Mesenchymal stem cell (in vitro differentiated cells and primary cell): Measurements from ENCODE around the gene GANC.

ENCODE experiments used
- DNase-seq: peaks from one replicate; pipeline ENCODE4 v3.0.0-alpha.2; 2013
- H2AFZ ChIP-seq: one replicate; pipeline ENCODE4 v1.6.1; 2013; ENCODE audit warnings: low read depth, mild to moderate bottlenecking, control low read depth, inconsistent platforms, low read length, moderate library complexity
- H2AK5ac ChIP-seq: 2 replicates; pipeline ENCODE4 v1.6.1; 2013; ENCODE audit warnings: low read length, moderate library complexity, mild to moderate bottlenecking, inconsistent platforms; ENCODE audit not compliant: severe bottlenecking
- H2BK120ac ChIP-seq: one replicate; pipeline ENCODE4 v1.6.1; 2013; ENCODE audit warnings: low read depth, mild to moderate bottlenecking, inconsistent platforms, low read length, moderate library complexity
- H2BK12ac ChIP-seq, 2 experiments: one replicate each; pipeline ENCODE4 v1.6.1; 2013; ENCODE audit warnings: inconsistent platforms in 2 of 2, low read length in 2 of 2, mild to moderate bottlenecking in 2 of 2, moderate library complexity in 2 of 2, control low read depth in 1 of 2
- H2BK15ac ChIP-seq: one replicate; pipeline ENCODE4 v1.6.1; 2013; ENCODE audit warnings: mild to moderate bottlenecking, low read depth, inconsistent platforms; ENCODE audit not compliant: poor library complexity, severe bottlenecking
- H2BK5ac ChIP-seq: 2 replicates; pipeline ENCODE4 v1.6.1; 2013; ENCODE audit warnings: low read depth, mild to moderate bottlenecking, low read length, control low read depth, inconsistent platforms; ENCODE audit not compliant: poor library complexity, severe bottlenecking
- H3K14ac ChIP-seq, 2 experiments: one replicate each; pipeline ENCODE4 v1.6.1; 2013; ENCODE audit warnings: inconsistent platforms in 2 of 2, low read length in 2 of 2, control low read depth in 1 of 2, mild to moderate bottlenecking in 1 of 2, moderate library complexity in 1 of 2
- H3K18ac ChIP-seq, 2 experiments: one replicate each; pipeline ENCODE4 v1.6.1; 2013; ENCODE audit warnings: inconsistent platforms in 2 of 2, low read length in 2 of 2, control low read depth in 1 of 2, low read depth in 1 of 2, mild to moderate bottlenecking in 1 of 2
- H3K23ac ChIP-seq, 2 experiments: one replicate each; pipeline ENCODE4 v1.6.1; 2013; ENCODE audit warnings: inconsistent platforms in 2 of 2, low read length in 2 of 2, mild to moderate bottlenecking in 2 of 2, moderate library complexity in 2 of 2, control low read depth in 1 of 2
- H3K27ac ChIP-seq: 2 replicates; pipeline ENCODE4 v1.5.1; 2013; ENCODE audit warnings: mild to moderate bottlenecking, moderate library complexity, low read length, control low read depth, inconsistent platforms; ENCODE audit not compliant: poor library complexity, severe bottlenecking
- H3K27me3 ChIP-seq, 2 experiments: 2 replicates each; pipeline versions ENCODE4 v1.6.1 to v1.7.0; 2013; ENCODE audit warnings: low read length in 2 of 2, mild to moderate bottlenecking in 2 of 2, moderate library complexity in 2 of 2, control low read depth in 1 of 2, inconsistent platforms in 1 of 2; ENCODE audit not compliant: control insufficient read depth in 1 of 2, insufficient read depth in 1 of 2
- H3K36me3 ChIP-seq, 2 experiments: 2 replicates each; pipeline versions ENCODE4 v1.6.1 to v1.7.0; 2013; ENCODE audit warnings: low read length in 2 of 2, control low read depth in 1 of 2, inconsistent platforms in 1 of 2, low read depth in 1 of 2, mild to moderate bottlenecking in 1 of 2; ENCODE audit not compliant: insufficient read depth in 2 of 2, control insufficient read depth in 1 of 2
- H3K4ac ChIP-seq, 2 experiments: one replicate each; pipeline ENCODE4 v1.6.1; 2013; ENCODE audit warnings: inconsistent platforms in 2 of 2, low read length in 2 of 2, mild to moderate bottlenecking in 2 of 2, moderate library complexity in 2 of 2, control low read depth in 1 of 2, low read depth in 1 of 2
- H3K4me1 ChIP-seq: 2 replicates; pipeline ENCODE4 v1.6.1; 2013; ENCODE audit warnings: low read depth, low read length, control low read depth; ENCODE audit not compliant: control insufficient read depth, insufficient read depth
- H3K4me2 ChIP-seq: 2 replicates; pipeline ENCODE4 v1.6.1; 2013; ENCODE audit warnings: low read length, mild to moderate bottlenecking, inconsistent platforms; ENCODE audit not compliant: poor library complexity, severe bottlenecking
- H3K4me3 ChIP-seq, 2 experiments: 2 replicates each; pipeline versions ENCODE4 v1.5.1 to v1.7.0; 2013; ENCODE audit warnings: low read length in 2 of 2, mild to moderate bottlenecking in 2 of 2, control low read depth in 1 of 2, low read depth in 1 of 2; ENCODE audit not compliant: insufficient read depth in 1 of 2
- H3K79me1 ChIP-seq: replicated peaks from 2 replicates; pipeline ENCODE4 v1.6.1; 2013; ENCODE audit warnings: mild to moderate bottlenecking, control low read depth, low read length, inconsistent platforms; ENCODE audit not compliant: poor library complexity, severe bottlenecking
- H3K9ac ChIP-seq: 2 replicates; pipeline ENCODE4 v1.7.0; 2013; ENCODE audit warnings: mild to moderate bottlenecking, low read length, moderate library complexity
- H3K9me3 ChIP-seq: 2 replicates; pipeline ENCODE4 v1.7.0; 2013; ENCODE audit warnings: mild to moderate bottlenecking, low read length; ENCODE audit not compliant: control insufficient read depth
- H4K8ac ChIP-seq: one replicate; pipeline ENCODE4 v1.6.1; 2013; ENCODE audit warnings: inconsistent platforms, mild to moderate bottlenecking, low read length, moderate library complexity
- H4K91ac ChIP-seq: one replicate; pipeline ENCODE4 v1.6.1; 2013; ENCODE audit warnings: mild to moderate bottlenecking, low read length, inconsistent platforms
- WGBS: methylation state at CpG from one replicate; pipeline ENCODE4 v1.1.7; 2013; ENCODE audit warnings: mixed read lengths; 5-methylcytosine and 5-hydroxymethylcytosine counted together

GANC gene

GRCh38 chr15:42285034-42285433 lies 12.0 kb downstream of the GANC start:
- H3K4me3 ChIP-seq: no peak overlapping the region
- no peak overlapping the region for H3K18ac ChIP-seq
- peaks cover 0 to 79% of the 10 kb centered on the region in 2 experiments for H3K36me3 ChIP-seq
- H3K14ac ChIP-seq: no peak overlapping the region
- H3K9ac ChIP-seq: no peak overlapping the region
- 67% methylated on average over 1 of the region's 1 CpG for WGBS
- H3K4me2 ChIP-seq: no peak overlapping the region
- no peaks in the 10 kb centered on the region for H3K9me3 ChIP-seq
- no peak overlapping the region for H2AFZ ChIP-seq
- H3K27me3 ChIP-seq: no peaks in the 10 kb centered on the region
- no peak overlapping the region for H3K27ac ChIP-seq
- H4K8ac ChIP-seq: no peak overlapping the region
- no peak overlapping the region for H3K23ac ChIP-seq
- peak; percentile 34 for DNase-seq
- no peak overlapping the region for H2BK5ac ChIP-seq
- no peak overlapping the region for H4K91ac ChIP-seq
- H3K4ac ChIP-seq: no peak overlapping the region
- no peak overlapping the region for H2AK5ac ChIP-seq
- no peaks in the 10 kb centered on the region for H3K79me1 ChIP-seq
- H2BK15ac ChIP-seq: no peak overlapping the region
- H2BK12ac ChIP-seq: no peak overlapping the region
- no peaks in the 10 kb centered on the region for H3K4me1 ChIP-seq
- H2BK120ac ChIP-seq: no peak overlapping the region

- Histone ChIP-seq H3K4me1 (no peaks in the 10 kb centered on the region), H2AFZ (no peak overlapping the region), H2BK5ac (no peak overlapping the region), H3K23ac (no peak overlapping the region), H3K14ac (no peak overlapping the region), H4K8ac (no peak overlapping the region), H3K27ac (no peak overlapping the region), H2BK12ac (no peak overlapping the region), H2BK120ac (no peak overlapping the region), H3K4ac (no peak overlapping the region), H4K91ac (no peak overlapping the region), H3K27me3 (no peaks in the 10 kb centered on the region), H3K9me3 (no peaks in the 10 kb centered on the region), H3K4me2 (no peak overlapping the region), H3K36me3 (peaks cover 0 to 78% of the 10 kb centered on the region in 2 experiments), H3K9ac (no peak overlapping the region), H3K79me1 (no peaks in the 10 kb centered on the region), H3K4me3 (no peak overlapping the region), H3K18ac (no peak overlapping the region), H2AK5ac (no peak overlapping the region), H2BK15ac (no peak overlapping the region)
- 92% methylated on average over 3 of the region's 4 CpGs for WGBS
- peak; percentile 42 for DNase-seq
Measured at GRCh38 chr15:42286445-42287029, 13.5 kb downstream of the GANC start.

GRCh38 chr15:42287931-42288330 lies 14.9 kb downstream of the GANC start:
- Histone ChIP-seq H2BK15ac (no peak overlapping the region), H3K9ac (no peak overlapping the region), H2AFZ (no peak overlapping the region), H2BK12ac (no peak overlapping the region), H3K18ac (no peak overlapping the region), H3K4me3 (no peak overlapping the region), H3K23ac (no peak overlapping the region), H3K4me1 (no peaks in the 10 kb centered on the region), H3K14ac (no peak overlapping the region), H3K4me2 (no peak overlapping the region), H4K8ac (no peak overlapping the region), H3K27ac (no peak overlapping the region), H3K36me3 (peaks cover 0 to 81% of the 10 kb centered on the region in 2 experiments), H2AK5ac (no peak overlapping the region), H3K4ac (no peak overlapping the region), H3K9me3 (no peaks in the 10 kb centered on the region), H3K79me1 (no peaks in the 10 kb centered on the region), H2BK120ac (no peak overlapping the region), H2BK5ac (no peak overlapping the region), H3K27me3 (no peaks in the 10 kb centered on the region), H4K91ac (no peak overlapping the region)
- 100% methylated on average over 1 of the region's 4 CpGs for WGBS
- no peak for DNase-seq

GRCh38 chr15:42289166-42289565 lies 16.2 kb downstream of the GANC start:
- Histone ChIP-seq H2BK5ac (no peak overlapping the region), H3K18ac (no peak overlapping the region), H3K79me1 (no peaks in the 10 kb centered on the region), H2BK120ac (no peak overlapping the region), H3K4ac (no peak overlapping the region), H4K91ac (no peak overlapping the region), H2AFZ (no peak overlapping the region), H3K4me1 (no peaks in the 10 kb centered on the region), H3K9ac (no peak overlapping the region), H3K4me2 (no peak overlapping the region), H3K4me3 (no peak overlapping the region), H3K14ac (no peak overlapping the region), H4K8ac (no peak overlapping the region), H3K36me3 (peaks cover 0 to 83% of the 10 kb centered on the region in 2 experiments), H3K27me3 (no peaks in the 10 kb centered on the region), H2AK5ac (no peak overlapping the region), H3K23ac (no peak overlapping the region), H3K27ac (no peak overlapping the region), H2BK15ac (no peak overlapping the region), H3K9me3 (no peaks in the 10 kb centered on the region), H2BK12ac (no peak overlapping the region)
- no CpG with 5 or more reads among the region's 1 CpG for WGBS
- no peak for DNase-seq
